HEK293T (cell line): ENCODE measurements around the gene KNL1.

Source experiments
- ARNT ChIP-seq: fragments of 450-650 bp; IDR thresholded peaks from 2 replicates; pipeline ENCODE4 v1.6.1; 2017; ENCODE audit warnings: mild to moderate bottlenecking
- CTBP1 ChIP-seq: fragments of 450-650 bp; IDR thresholded peaks from 2 replicates; pipeline ENCODE4 v1.6.1; 2016; ENCODE audit warnings: borderline replicate concordance
- ELF4 ChIP-seq: fragments of 450-650 bp; IDR thresholded peaks from 2 replicates; pipeline ENCODE4 v1.6.1; 2017; ENCODE audit warnings: antibody characterized with exemption
- FOXA1 ChIP-seq: fragments of 450-650 bp; IDR thresholded peaks from 2 replicates; pipeline ENCODE4 v1.6.1; 2016; ENCODE audit warnings: mild to moderate bottlenecking
- FOXK2 ChIP-seq: fragments of 450-650 bp; IDR thresholded peaks from 2 replicates; pipeline ENCODE4 v1.6.1; 2016; ENCODE audit warnings: mild to moderate bottlenecking
- FOXM1 ChIP-seq: fragments of 450-650 bp; IDR thresholded peaks from 2 replicates; pipeline ENCODE4 v1.6.1; 2017; ENCODE audit warnings: mild to moderate bottlenecking, borderline replicate concordance
- L3MBTL2 ChIP-seq: fragments of 450-650 bp; conservative IDR thresholded peaks from 2 replicates; pipeline ENCODE4 v1.6.1; 2016; ENCODE audit warnings: mild to moderate bottlenecking
- PKNOX1 ChIP-seq: fragments of 450-650 bp; IDR thresholded peaks from 2 replicates; pipeline ENCODE4 v1.6.1; 2016
- SP1 ChIP-seq: fragments of 450-650 bp; IDR thresholded peaks from 2 replicates; pipeline ENCODE4 v1.6.1; 2017

DNA sequence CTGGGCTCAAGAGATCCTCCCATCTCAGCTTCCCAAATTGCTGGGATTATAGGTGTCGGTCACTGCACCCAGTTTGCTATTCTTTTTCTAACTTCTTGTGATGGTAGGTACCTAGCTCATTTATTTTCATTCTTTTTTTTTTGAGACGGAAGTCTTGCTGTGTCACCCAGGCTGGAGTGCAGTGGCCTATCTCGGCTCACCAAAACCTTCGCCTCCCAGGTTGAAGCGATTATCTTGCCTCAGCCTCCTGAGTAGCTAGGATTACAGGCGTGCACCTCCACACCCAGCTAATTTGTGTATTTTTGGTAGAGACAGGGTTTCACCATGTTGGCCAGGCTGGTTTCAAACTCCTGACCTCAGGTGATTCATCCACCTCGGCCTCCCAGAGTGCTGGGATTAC, 70.9 kb downstream of the KNL1 start:
- TF ChIP-seq SP1 (no peak), L3MBTL2 (no peak), FOXM1 (no peak), ARNT (no peak), CTBP1 (no peak), FOXK2 (no peak), PKNOX1 (no peak), ELF4 (no peak), FOXA1 (no peak)
